NT2/D1 (cell line): Measurements from ENCODE around the gene ZNF652.
"Not testable (repeated sequence)": the region's sequence is repeated elsewhere in the genome, so short reads cannot be mapped to it uniquely, and the experiment has no call there.

Experiments used
- DNase-seq: peaks from one replicate; pipeline ENCODE4 v3.0.0-alpha.2; 2011; ENCODE audit warnings: low read depth, low spot score
- H3K27me3 ChIP-seq: 2 replicates; pipeline ENCODE4 v1.6.0; 2011; ENCODE audit warnings: mild to moderate bottlenecking; ENCODE audit not compliant: insufficient read length, insufficient read depth
- H3K36me3 ChIP-seq: 2 replicates; pipeline ENCODE4 v1.6.1; 2011; ENCODE audit warnings: mild to moderate bottlenecking, low read length, mixed read lengths; ENCODE audit not compliant: insufficient read depth, insufficient read length
- H3K4me1 ChIP-seq: 2 replicates; pipeline ENCODE4 v1.5.1; 2011; ENCODE audit not compliant: insufficient read depth, insufficient read length
- H3K4me3 ChIP-seq: 2 replicates; pipeline ENCODE4 v1.5.1; 2011; ENCODE audit warnings: low read depth; ENCODE audit not compliant: insufficient read length
- H3K9ac ChIP-seq: 2 replicates; pipeline ENCODE4 v1.6.0; 2011; ENCODE audit warnings: low read depth; ENCODE audit not compliant: insufficient read length
- H3K9me3 ChIP-seq: 2 replicates; pipeline ENCODE4 v1.5.1; 2011; ENCODE audit warnings: mild to moderate bottlenecking, low read length; ENCODE audit not compliant: insufficient read depth
- SUZ12 ChIP-seq: IDR thresholded peaks from 2 replicates; pipeline ENCODE4 v1.6.1; 2011; ENCODE audit not compliant: insufficient read length, insufficient read depth; ENCODE audit errors: extremely low read depth
- YY1 ChIP-seq: IDR thresholded peaks from 2 replicates; pipeline ENCODE4 v1.6.1; 2011; ENCODE audit not compliant: insufficient read length, insufficient read depth
- ZNF274 ChIP-seq: IDR thresholded peaks from 2 replicates; pipeline ENCODE4 v1.6.1; 2011; ENCODE audit warnings: mild to moderate bottlenecking, low read depth, low read length

The ZNF652 gene

GRCh38 chr17:49285716-49286115 is 76.3 kb downstream of the ZNF652 start:
- Histone ChIP-seq H3K4me1 (peaks cover 3% of the 10 kb centered on the region), H3K9ac (no peak overlapping the region), H3K36me3 (no peaks in the 10 kb centered on the region), H3K4me3 (no peak overlapping the region), H3K27me3 (no peaks in the 10 kb centered on the region), H3K9me3 (no peaks in the 10 kb centered on the region)
- no peak for DNase-seq
- TF ChIP-seq SUZ12 = no peak
- no peak for TF ChIP-seq YY1
- no peak for TF ChIP-seq ZNF274

GRCh38 chr17:49280918-49281317 is 81.1 kb downstream of the ZNF652 start:
- Histone ChIP-seq H3K4me3 (no peak overlapping the region), H3K9me3 (no peaks in the 10 kb centered on the region), H3K27me3 (no peaks in the 10 kb centered on the region), H3K36me3 (no peaks in the 10 kb centered on the region), H3K4me1 (peaks cover 3% of the 10 kb centered on the region), H3K9ac (no peak overlapping the region)
- TF ChIP-seq SUZ12 (no peak), ZNF274 (no peak), YY1 (no peak)
- DNase-seq = no peak

- H3K36me3 ChIP-seq = no peaks in the 10 kb centered on the region
- DNase-seq = no peak
- no peaks in the 10 kb centered on the region for H3K9me3 ChIP-seq
- no peaks in the 10 kb centered on the region for H3K27me3 ChIP-seq
- no peak overlapping the region for H3K4me3 ChIP-seq
- H3K4me1 ChIP-seq = no peaks in the 10 kb centered on the region
- no peak overlapping the region for H3K9ac ChIP-seq
- TF ChIP-seq YY1 (no peak), SUZ12 (no peak), ZNF274 (no peak)
Observed at GRCh38 chr17:49280061-49280460, 82.0 kb downstream of the ZNF652 start.

GRCh38 chr17:49279263-49280015 is 82.6 kb downstream of the ZNF652 start:
- not testable (repeated sequence) for H3K9me3 ChIP-seq, DNase-seq, H3K4me3 ChIP-seq, H3K36me3 ChIP-seq, H3K4me1 ChIP-seq, H3K27me3 ChIP-seq, H3K9ac ChIP-seq

- Histone ChIP-seq H3K36me3 (no peaks in the 10 kb centered on the region), H3K9me3 (no peaks in the 10 kb centered on the region), H3K27me3 (no peaks in the 10 kb centered on the region), H3K4me3 (no peak overlapping the region), H3K9ac (no peak overlapping the region), H3K4me1 (no peaks in the 10 kb centered on the region)
- DNase-seq = no peak
- no peak for TF ChIP-seq YY1
- TF ChIP-seq ZNF274 = no peak
- TF ChIP-seq SUZ12 = no peak
Observed at GRCh38 chr17:49278076-49278475, 84.0 kb downstream of the ZNF652 start.

- Histone ChIP-seq H3K9me3 (no peaks in the 10 kb centered on the region), H3K4me1 (no peaks in the 10 kb centered on the region), H3K9ac (no peak overlapping the region), H3K4me3 (no peak overlapping the region), H3K36me3 (no peaks in the 10 kb centered on the region), H3K27me3 (no peaks in the 10 kb centered on the region)
- no peak for DNase-seq
- TF ChIP-seq SUZ12 (no peak), ZNF274 (no peak), YY1 (no peak)
Observed at GRCh38 chr17:49277638-49278037, 84.4 kb downstream of the ZNF652 start.

- H3K4me1 ChIP-seq, H3K9ac ChIP-seq, H3K27me3 ChIP-seq, H3K9me3 ChIP-seq, H3K4me3 ChIP-seq, H3K36me3 ChIP-seq, DNase-seq: not testable (repeated sequence)
Observed at GRCh38 chr17:49275981-49276380, 86.1 kb downstream of the ZNF652 start.

- no peak for DNase-seq
- no peaks in the 10 kb centered on the region for H3K36me3 ChIP-seq
- H3K4me3 ChIP-seq = no peak overlapping the region
- H3K27me3 ChIP-seq = no peaks in the 10 kb centered on the region
- no peak overlapping the region for H3K9ac ChIP-seq
- H3K4me1 ChIP-seq = peaks cover 4% of the 10 kb centered on the region
- no peak for TF ChIP-seq ZNF274
- TF ChIP-seq YY1 = no peak
- TF ChIP-seq SUZ12 = no peak
- no peaks in the 10 kb centered on the region for H3K9me3 ChIP-seq
Observed at GRCh38 chr17:49269356-49269755, 92.7 kb downstream of the ZNF652 start.
